ENCODE data around the gene LMCD1. TPM values are rescaled to one million over a fixed set of nuclear protein-coding genes. Genes with fewer than 3 reads are reported as not detected.

LMCD1 gene
- total and polyA plus RNA-seq, 9 donors: 42.1 to 146 (median 127) TPM

DNA sequence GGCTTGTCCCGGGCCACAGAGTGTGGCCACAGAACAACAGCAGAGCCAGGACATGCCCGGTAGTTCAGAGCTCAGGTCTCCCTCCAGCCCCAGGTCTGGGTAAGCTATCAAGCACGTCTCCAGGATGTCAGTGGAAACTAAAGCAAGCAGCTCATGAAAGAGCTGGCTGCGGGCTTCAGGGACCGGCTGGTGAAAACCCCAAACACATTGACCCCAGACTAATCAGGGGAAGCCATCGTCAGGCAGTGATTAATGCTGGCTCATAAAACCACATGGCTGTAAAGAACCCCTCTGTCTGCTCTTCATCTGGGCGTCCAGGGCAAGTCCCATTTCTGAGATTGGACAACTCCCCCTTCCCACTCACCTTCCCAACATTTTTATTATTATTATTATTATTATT is 37.8 kb downstream of the LMCD1 start:
- Histone ChIP-seq H3K4me1 (ENCODE audit: insufficient read depth) (peaks cover 13% of the 10 kb centered on the region), H3K9me3 (no peaks in the 10 kb centered on the region), H3K36me3 (no peaks in the 10 kb centered on the region), H3K27me3 (no peaks in the 10 kb centered on the region), H3K4me3 (no peak overlapping the region), H3K27ac (no peak overlapping the region)
- TF ChIP-seq POLR2A (IDR thresholded peaks at IDR 0.05) (no peak), EP300 (IDR thresholded peaks at IDR 0.05) (no peak)
- TF ChIP-seq, protein P1, sequence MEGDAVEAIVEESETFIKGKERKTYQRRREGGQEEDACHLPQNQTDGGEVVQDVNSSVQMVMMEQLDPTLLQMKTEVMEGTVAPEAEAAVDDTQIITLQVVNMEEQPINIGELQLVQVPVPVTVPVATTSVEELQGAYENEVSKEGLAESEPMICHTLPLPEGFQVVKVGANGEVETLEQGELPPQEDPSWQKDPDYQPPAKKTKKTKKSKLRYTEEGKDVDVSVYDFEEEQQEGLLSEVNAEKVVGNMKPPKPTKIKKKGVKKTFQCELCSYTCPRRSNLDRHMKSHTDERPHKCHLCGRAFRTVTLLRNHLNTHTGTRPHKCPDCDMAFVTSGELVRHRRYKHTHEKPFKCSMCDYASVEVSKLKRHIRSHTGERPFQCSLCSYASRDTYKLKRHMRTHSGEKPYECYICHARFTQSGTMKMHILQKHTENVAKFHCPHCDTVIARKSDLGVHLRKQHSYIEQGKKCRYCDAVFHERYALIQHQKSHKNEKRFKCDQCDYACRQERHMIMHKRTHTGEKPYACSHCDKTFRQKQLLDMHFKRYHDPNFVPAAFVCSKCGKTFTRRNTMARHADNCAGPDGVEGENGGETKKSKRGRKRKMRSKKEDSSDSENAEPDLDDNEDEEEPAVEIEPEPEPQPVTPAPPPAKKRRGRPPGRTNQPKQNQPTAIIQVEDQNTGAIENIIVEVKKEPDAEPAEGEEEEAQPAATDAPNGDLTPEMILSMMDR (IDR thresholded peaks at IDR 0.05): no peak
- 54 to 63% (median 62%) methylated on average over 7 of the region's 7 CpGs for WGBS, 3 donors
- no peak for DNase-seq
- intact Hi-C loops (cut with DNase I): no loop called here

GRCh38 chr3:8540456-8540855 is 38.8 kb downstream of the LMCD1 start:
- H3K4me1 ChIP-seq (ENCODE audit: insufficient read depth): peaks cover 8% of the 10 kb centered on the region
- no peaks in the 10 kb centered on the region for H3K9me3 ChIP-seq
- no peaks in the 10 kb centered on the region for H3K36me3 ChIP-seq
- H3K4me3 ChIP-seq: no peak overlapping the region
- 75 to 90% (median 86%) methylated on average over 6 of the region's 6 CpGs for WGBS, 3 donors
- intact Hi-C loops (cut with DNase I): no loop called here
- DNase-seq: no peak
- H3K27ac ChIP-seq: no peak overlapping the region
- no peak for TF ChIP-seq POLR2A (IDR thresholded peaks at IDR 0.05)
- TF ChIP-seq, protein P1 (IDR thresholded peaks at IDR 0.05): no peak
- no peak for TF ChIP-seq EP300 (IDR thresholded peaks at IDR 0.05)
- no peaks in the 10 kb centered on the region for H3K27me3 ChIP-seq

DNA sequence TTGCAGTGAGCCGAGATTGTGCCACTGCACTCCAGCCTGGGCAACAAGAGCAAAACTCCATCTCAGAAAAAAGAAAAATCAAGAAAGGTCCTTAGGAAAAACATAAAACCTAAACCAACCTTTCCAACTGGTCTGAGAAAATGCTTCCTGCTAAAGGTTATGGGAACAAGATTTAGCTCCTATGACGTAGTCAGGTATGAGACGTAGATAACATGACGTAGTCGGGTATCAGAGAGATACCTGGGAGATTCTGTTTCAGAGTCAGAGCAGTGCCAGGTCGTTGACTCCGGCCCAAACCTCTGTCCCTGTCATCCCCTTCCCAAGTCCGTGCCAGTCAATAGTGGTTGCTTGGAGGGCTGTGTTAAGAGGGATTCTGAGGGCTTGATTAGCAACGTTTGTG is 39.9 kb downstream of the LMCD1 start:
- peaks cover 3% of the 10 kb centered on the region for H3K4me1 ChIP-seq (ENCODE audit: insufficient read depth)
- no peaks in the 10 kb centered on the region for H3K9me3 ChIP-seq
- no peaks in the 10 kb centered on the region for H3K36me3 ChIP-seq
- H3K27ac ChIP-seq: no peak overlapping the region
- H3K4me3 ChIP-seq: no peak overlapping the region
- 83 to 92% (median 88%) methylated on average over 9 of the region's 9 CpGs for WGBS, 3 donors
- H3K27me3 ChIP-seq: no peaks in the 10 kb centered on the region
- intact Hi-C loops (cut with DNase I): no loop called here
- TF ChIP-seq, protein P1 (IDR thresholded peaks at IDR 0.05): no peak
- TF ChIP-seq POLR2A (IDR thresholded peaks at IDR 0.05) (no peak), EP300 (IDR thresholded peaks at IDR 0.05) (no peak)
- DNase-seq: no peak

GRCh38 chr3:8542190-8543135 is 40.8 kb downstream of the LMCD1 start:
- TF ChIP-seq POLR2A (IDR thresholded peaks at IDR 0.05): no peak
- TF ChIP-seq EP300 (IDR thresholded peaks at IDR 0.05): no peak
- TF ChIP-seq, protein P1 (IDR thresholded peaks at IDR 0.05): no peak
- Histone ChIP-seq H3K9me3 (no peaks in the 10 kb centered on the region), H3K27ac (no peak overlapping the region), H3K27me3 (no peaks in the 10 kb centered on the region), H3K4me1 (ENCODE audit: insufficient read depth) (peaks cover 3% of the 10 kb centered on the region), H3K4me3 (no peak overlapping the region), H3K36me3 (no peaks in the 10 kb centered on the region)
- WGBS, 3 donors: 42 to 56% (median 50%) methylated on average over 12 of the region's 12 CpGs
- intact Hi-C loops (cut with DNase I): no loop called here
- no peak for DNase-seq
